WI38 (cell line): ENCODE data around the gene OSER1.
"Not testable (repeated sequence)": the region's sequence is repeated elsewhere in the genome, so short reads cannot be mapped to it uniquely, and the experiment has no call there.

Experiments
- H3K4me3 ChIP-seq: 2 replicates; pipeline ENCODE4 v1.5.1; 2011; ENCODE audit warnings: low read depth, mild to moderate bottlenecking, control low read depth, low read length
- TF ChIP-seq, protein P1 (sequence below): IDR thresholded peaks from 2 replicates; pipeline ENCODE4 v1.5.1; 2012; ENCODE audit warnings: low read depth, mild to moderate bottlenecking, control low read depth, low read length

Gene OSER1

DNA sequence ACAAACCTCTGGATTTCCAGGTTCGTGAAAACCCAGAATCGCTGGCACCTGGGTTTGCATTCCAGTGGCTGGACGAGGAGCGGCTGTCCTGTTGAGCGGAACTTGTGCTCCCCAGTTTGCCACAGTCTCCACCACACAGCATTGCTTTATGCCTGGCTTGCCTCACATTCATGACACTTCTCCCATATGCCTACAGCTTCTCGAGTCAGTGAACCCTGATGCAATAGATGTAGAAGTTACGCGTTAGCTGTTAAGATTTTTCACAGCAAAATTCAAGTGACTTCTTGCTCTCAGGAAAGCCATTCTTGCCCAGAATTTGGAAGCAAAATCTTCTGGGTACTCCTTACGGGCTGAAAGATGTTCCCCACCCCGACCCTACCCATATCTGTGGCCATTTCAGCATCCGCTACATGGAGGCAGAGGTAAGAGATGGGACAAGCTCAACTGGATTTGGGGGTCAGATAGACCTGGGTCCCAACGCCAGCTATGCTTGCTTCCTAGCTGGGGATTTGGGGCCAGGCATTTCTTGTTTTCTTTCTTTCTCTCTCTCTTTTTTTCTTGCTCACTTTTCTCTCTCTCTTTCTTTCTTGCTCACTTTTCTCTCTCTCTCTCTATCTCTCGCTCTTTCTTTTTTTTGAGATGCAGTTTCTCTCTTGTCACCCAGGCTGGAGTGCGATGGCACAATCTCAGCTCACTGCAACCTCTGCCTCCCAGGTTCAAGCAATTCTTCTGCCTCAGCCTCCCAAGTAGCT is 24.2 kb upstream of the OSER1 start:
- no peak overlapping the region for H3K4me3 ChIP-seq
- TF ChIP-seq, protein P1, sequence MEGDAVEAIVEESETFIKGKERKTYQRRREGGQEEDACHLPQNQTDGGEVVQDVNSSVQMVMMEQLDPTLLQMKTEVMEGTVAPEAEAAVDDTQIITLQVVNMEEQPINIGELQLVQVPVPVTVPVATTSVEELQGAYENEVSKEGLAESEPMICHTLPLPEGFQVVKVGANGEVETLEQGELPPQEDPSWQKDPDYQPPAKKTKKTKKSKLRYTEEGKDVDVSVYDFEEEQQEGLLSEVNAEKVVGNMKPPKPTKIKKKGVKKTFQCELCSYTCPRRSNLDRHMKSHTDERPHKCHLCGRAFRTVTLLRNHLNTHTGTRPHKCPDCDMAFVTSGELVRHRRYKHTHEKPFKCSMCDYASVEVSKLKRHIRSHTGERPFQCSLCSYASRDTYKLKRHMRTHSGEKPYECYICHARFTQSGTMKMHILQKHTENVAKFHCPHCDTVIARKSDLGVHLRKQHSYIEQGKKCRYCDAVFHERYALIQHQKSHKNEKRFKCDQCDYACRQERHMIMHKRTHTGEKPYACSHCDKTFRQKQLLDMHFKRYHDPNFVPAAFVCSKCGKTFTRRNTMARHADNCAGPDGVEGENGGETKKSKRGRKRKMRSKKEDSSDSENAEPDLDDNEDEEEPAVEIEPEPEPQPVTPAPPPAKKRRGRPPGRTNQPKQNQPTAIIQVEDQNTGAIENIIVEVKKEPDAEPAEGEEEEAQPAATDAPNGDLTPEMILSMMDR: no peak

DNA sequence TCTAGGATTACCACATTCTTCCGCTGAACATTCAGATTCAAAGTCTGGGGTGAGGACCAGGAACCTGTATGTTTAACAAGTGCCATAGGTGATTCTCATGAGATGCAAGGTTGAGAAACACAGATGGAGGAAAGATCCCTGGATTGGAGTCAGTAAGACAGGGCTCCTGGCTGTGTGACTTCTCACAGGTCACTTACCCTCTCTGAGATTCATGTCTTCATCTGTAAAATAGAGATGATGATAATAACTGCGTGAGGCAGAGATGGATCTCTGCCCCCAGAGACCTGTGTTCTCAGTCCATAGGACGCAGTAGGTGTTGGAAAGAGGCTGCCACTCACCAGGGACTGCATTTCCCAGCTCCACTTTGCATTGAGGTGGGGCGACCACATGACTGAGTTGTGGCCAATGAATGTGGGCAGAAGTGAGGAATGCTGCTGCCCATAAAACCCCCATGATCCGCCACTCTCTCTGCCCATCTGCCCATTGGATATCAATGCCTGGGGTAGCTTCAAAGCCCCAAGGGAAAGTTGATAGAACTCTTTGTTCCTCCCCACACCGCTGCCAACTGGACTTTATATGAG is 23.0 kb upstream of the OSER1 start:
- TF ChIP-seq, protein P1: no peak
- no peak overlapping the region for H3K4me3 ChIP-seq

DNA sequence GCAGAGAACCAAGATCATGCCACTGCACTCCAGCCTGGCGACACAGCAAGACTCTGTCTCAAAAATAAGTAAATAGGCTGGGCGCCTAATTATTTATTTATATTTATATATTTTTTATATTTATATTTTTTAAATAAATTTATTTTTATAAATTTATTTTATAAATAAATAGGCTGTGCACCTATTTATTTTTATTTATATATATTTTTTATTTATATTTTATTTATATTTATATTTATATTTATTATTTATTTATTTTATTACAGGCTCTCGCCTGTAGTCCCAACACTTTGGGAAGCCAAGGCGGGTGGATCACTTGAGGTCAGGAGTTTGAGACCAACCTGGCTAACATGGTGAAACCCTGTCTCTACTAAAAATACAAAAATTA is 21.9 kb upstream of the OSER1 start:
- H3K4me3 ChIP-seq: not testable (repeated sequence)

DNA sequence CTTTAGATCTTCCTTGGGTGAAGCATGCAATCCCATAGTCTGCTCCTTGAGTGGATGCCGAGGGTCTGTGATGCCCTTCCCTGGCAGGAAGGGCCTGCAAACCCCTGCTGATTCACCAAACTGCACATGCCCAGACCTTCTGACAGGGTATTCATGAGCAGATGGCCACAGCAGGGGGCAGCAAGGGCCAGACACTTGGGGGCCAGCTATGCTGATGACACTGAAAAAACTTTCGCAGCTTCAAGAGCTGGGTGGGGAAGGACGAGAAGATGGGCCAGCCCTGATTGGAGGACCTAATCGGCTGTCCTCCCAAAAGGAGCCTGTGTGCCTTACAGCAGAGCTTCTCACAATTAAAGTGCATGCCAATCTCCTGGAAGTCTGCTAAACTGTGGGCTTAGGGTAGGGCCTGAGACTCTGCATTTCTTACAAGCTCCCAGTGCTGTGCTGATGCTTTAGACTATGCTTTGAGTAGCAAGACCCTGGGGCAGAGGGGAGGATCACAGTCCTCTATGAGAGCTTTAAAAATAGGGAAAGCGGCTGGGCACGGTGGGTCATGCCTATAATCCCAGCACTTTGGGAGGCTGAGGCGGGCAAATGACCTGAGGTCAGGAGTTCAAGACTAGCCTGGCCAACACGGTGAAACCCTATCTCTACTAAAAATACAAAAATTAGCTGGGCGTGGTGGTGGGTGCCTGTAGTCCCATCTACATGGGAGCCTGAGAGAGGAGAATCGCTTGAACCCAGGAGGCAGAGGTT is 21.3 kb upstream of the OSER1 start:
- TF ChIP-seq, protein P1: no peak
- H3K4me3 ChIP-seq: no peak overlapping the region

DNA sequence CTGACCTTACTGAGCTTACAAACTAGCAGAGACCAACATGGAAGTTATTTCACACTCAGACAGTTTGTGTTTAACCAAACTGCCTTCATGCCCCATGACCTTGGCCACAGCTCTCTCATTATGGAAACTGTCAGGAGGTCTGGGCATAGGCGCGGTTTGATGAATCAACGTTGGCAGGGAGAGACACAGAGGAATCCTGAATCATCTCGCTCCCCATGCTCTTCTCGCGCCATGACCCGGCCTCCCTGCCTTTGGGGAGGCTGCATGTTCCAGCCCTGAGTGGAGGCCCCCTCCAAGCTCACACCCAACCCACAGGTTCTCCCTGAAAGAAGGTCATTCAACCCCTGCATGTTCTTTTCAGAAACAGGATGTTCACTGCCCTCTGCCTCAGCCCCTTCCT is 20.6 kb upstream of the OSER1 start:
- TF ChIP-seq, protein P1: no peak
- H3K4me3 ChIP-seq: no peak overlapping the region

DNA sequence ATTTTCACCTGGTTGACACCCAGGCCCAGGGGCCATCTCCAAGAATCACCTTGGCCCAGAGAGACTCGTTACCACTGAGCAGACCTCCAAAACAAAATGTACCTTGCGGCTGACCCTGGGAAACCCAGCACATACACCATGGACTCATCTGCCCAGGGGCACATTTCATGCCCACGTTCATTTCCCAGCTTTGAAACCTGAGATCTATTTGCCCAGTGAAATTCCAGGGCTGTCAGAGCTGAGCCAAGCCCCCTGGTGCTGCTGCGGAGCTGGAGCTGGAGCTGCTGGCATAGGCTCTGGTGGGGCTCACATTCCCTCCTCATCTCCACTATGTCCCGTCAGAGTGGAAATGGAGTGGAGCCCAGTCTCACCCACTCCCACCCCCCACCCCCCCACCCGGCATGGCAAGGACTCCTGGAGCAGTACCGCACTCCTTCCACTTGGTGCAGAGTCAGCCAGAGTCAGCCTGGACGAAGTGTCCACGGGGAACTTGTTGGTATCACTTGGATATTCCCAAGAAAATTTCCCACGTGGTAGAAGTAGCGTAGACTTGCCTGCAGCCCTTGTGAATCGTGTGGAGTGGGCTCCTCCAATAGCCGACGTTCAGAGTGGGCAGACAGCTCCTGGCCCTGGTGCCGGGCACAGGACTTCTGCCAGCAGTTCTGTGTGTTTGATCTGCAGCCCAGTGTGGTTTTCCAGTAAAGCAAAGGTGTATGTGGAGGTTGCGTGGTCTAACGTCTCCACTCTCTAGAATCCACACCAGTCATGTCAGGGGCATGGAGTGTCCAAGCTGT is 18.1 kb upstream of the OSER1 start:
- H3K4me3 ChIP-seq: no peak overlapping the region
- TF ChIP-seq, protein P1: no peak

DNA sequence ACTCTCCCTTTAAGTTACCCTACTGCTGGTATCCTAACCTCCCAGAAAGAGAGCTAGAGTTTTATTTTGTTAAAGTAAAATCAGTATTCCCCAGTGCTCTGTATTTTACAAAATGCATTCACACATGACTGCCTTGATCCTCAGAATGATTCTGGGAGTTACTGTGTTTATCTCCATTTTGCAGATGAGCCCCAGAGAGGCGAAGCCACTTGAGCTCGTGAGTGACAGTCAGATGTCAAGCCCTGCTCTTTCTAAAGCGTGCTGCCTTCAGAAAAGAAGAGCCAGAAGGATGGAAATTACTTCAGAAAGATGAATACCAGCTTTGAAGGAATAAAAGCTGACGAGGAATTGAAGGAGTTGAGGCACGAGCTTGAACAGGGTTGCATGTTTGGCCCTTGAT is 14.1 kb upstream of the OSER1 start:
- TF ChIP-seq, protein P1: no peak
- H3K4me3 ChIP-seq: no peak overlapping the region
